ENCODE measurements around the gene TSPAN12. TPM values are rescaled to one million over a fixed set of nuclear protein-coding genes. Genes with fewer than 3 reads are reported as not detected.

Gene TSPAN12
- polyA plus RNA-seq, 1 experiment, result 6.9 TPM

GRCh38 chr7:120741371-120742042, 116.4 kb downstream of the TSPAN12 start:
- TF ChIP-seq CTCF (IDR thresholded peaks at IDR 0.05; ENCODE audit: low read depth, low read length), result no peak
- H3K9me3 ChIP-seq (ENCODE audit: control insufficient read depth, insufficient read depth, low read length), result no peaks in the 10 kb centered on the region
- CTCF ChIA-PET, result interaction anchor here (0.9 kb wide), 1 partner anchor 16 kb away, joined by 3 read pairs; no protein-coding TSS in a partner anchor
- no peaks in the 10 kb centered on the region for H3K27me3 ChIP-seq (ENCODE audit: control insufficient read depth, insufficient read depth, low read length)
- H3K4me3 ChIP-seq (ENCODE audit: low read depth, low read length), result no peak overlapping the region
- DNase-seq (ENCODE audit: low read depth, low spot score), result no peak
- no peak overlapping the region for H3K27ac ChIP-seq (ENCODE audit: low read depth, low read length)
- POLR2A ChIA-PET, result no interaction called here

DNA sequence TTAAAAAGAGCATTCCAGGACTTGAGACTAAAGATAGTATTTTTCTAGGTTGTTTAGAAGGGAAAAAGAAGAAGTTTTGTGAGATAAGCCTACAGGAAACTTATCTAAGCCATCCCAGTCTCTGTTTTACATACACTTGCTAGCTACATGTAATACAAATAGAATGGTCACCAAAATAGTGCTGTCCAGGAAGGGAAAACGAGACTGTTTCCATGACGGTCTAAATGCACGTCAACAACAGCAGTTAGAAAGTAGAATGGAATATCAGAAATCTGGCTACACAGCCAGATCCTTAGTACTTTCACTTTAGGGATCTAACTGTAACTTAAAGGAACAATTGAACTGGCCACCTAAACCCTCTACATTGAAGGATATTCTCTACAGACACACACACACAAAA, 117.6 kb downstream of the TSPAN12 start:
- DNase-seq (ENCODE audit: low read depth, low spot score), result no peak
- POLR2A ChIA-PET, result no interaction called here
- CTCF ChIA-PET, result interaction anchor here (1.2 kb wide), 1 partner anchor 15 kb away, joined by 3 read pairs; no protein-coding TSS in a partner anchor
- no peak for TF ChIP-seq CTCF (IDR thresholded peaks at IDR 0.05; ENCODE audit: low read depth, low read length)
- H3K4me3 ChIP-seq (ENCODE audit: low read depth, low read length), result no peak overlapping the region
- no peaks in the 10 kb centered on the region for H3K9me3 ChIP-seq (ENCODE audit: control insufficient read depth, insufficient read depth, low read length)
- H3K27ac ChIP-seq (ENCODE audit: low read depth, low read length), result no peak overlapping the region
- H3K27me3 ChIP-seq (ENCODE audit: control insufficient read depth, insufficient read depth, low read length), result no peaks in the 10 kb centered on the region

GRCh38 chr7:120738816-120739215, 119.1 kb downstream of the TSPAN12 start:
- ChIA-PET CTCF (interaction anchor here (1.0 to 1.2 kb wide), 2 partner anchors 13 to 54 kb away, joined by 3 read pairs; no protein-coding TSS in a partner anchor), POLR2A (no interaction called here)
- no peak overlapping the region for H3K4me3 ChIP-seq (ENCODE audit: low read depth, low read length)
- DNase-seq (ENCODE audit: low read depth, low spot score), result no peak
- no peak for TF ChIP-seq CTCF (IDR thresholded peaks at IDR 0.05; ENCODE audit: low read depth, low read length)
- H3K27me3 ChIP-seq (ENCODE audit: control insufficient read depth, insufficient read depth, low read length), result no peaks in the 10 kb centered on the region
- H3K27ac ChIP-seq (ENCODE audit: low read depth, low read length), result no peak overlapping the region
- H3K9me3 ChIP-seq (ENCODE audit: control insufficient read depth, insufficient read depth, low read length), result no peaks in the 10 kb centered on the region

Other genes with a start within 250 kb of the TSPAN12 start
- 9.8 and 14.5 TPM in 2 replicates for gene ING3, start 92.6 kb upstream of the TSPAN12 start, polyA plus RNA-seq (2011; rRNA removed)
- gene CPED1, start 130.6 kb upstream of the TSPAN12 start, polyA plus RNA-seq (2011; rRNA removed), result 47.6 and 52.0 TPM in 2 replicates